K562 (cell line): ENCODE data around the gene DBH. TPM values are rescaled to one million over a fixed set of nuclear protein-coding genes. Genes with fewer than 3 reads are reported as not detected.
A peak's percentile ranks its signal among the peaks of the same experiment; 100 is the strongest.

Experiments used
- CBX3 ChIP-seq, 2 experiments: IDR thresholded peaks; 1 replicate in 1 of 2; 2 replicates in 1 of 2; pipeline ENCODE4 v1.6.1; 2012; ENCODE audit warnings: inconsistent platforms in 2 of 2, low read length in 2 of 2, borderline replicate concordance in 1 of 2, control low read depth in 1 of 2
- KLF16 ChIP-seq: IDR thresholded peaks from 2 replicates; pipeline ENCODE4 v1.6.1; 2016; ENCODE audit warnings: antibody characterized with exemption
- NCOR1 ChIP-seq: fragments of 450-650 bp; IDR thresholded peaks from 2 replicates; pipeline ENCODE4 v1.6.1; 2016; ENCODE audit warnings: mild to moderate bottlenecking, moderate library complexity
- SAP30 ChIP-seq: fragments of 200-600 bp; sonication (generic); IDR thresholded peaks from 2 replicates; pipeline ENCODE4 v1.6.1; 2012; ENCODE audit warnings: borderline replicate concordance, low read depth, mild to moderate bottlenecking, moderate library complexity, low read length, control low read depth, inconsistent platforms; ENCODE audit not compliant: insufficient read depth, poor library complexity, severe bottlenecking
- STAG1 ChIP-seq: sonication (generic); formaldehyde crosslinking; IDR thresholded peaks from 2 replicates; pipeline ENCODE4 v1.5.0; 2020; ENCODE audit warnings: missing genetic modification reagents, borderline replicate concordance
- TRIM24 ChIP-seq, 2 experiments: fragments of 450-650 bp; IDR thresholded peaks; 2 replicates each; pipeline ENCODE4 v1.6.1; 2016
- YY1 ChIP-seq, 3 experiments: IDR thresholded peaks; 2 replicates each; pipeline ENCODE4 v1.6.1; 2011; ENCODE audit warnings: low read length in 2 of 3, mild to moderate bottlenecking in 2 of 3, moderate library complexity in 2 of 3, borderline replicate concordance in 1 of 3, control low read depth in 1 of 3, low read depth in 1 of 3; ENCODE audit not compliant: insufficient read depth in 3 of 3, insufficient replicate concordance in 2 of 3, control insufficient read depth in 1 of 3, insufficient read length in 1 of 3; ENCODE audit errors: extremely low read depth in 1 of 3
- ZBTB11 ChIP-seq, 3 experiments: fragments of 200-800 bp in 1 of 3; fragments of 250-450 bp in 1 of 3; fragments of 450-650 bp in 1 of 3; sonication (Bioruptor Pico) in 1 of 3; sonication (Bioruptor generic) in 1 of 3; formaldehyde crosslinking in 1 of 3; IDR thresholded peaks; 2 replicates each; pipeline versions ENCODE4 v1.6.1 to v1.8.0; 2016 to 2022; ENCODE audit warnings: mild to moderate bottlenecking in 2 of 3, missing genetic modification characterization in 2 of 3, missing compliant biosample characterization in 1 of 3, moderate library complexity in 1 of 3
- ZBTB2 ChIP-seq: fragments of 450-650 bp; IDR thresholded peaks from 2 replicates; pipeline ENCODE4 v1.6.1; 2016; ENCODE audit warnings: antibody characterized with exemption
- ZNF12 ChIP-seq: sonication (generic); formaldehyde crosslinking; IDR thresholded peaks from 2 replicates; pipeline ENCODE4 v1.4.0; 2020; ENCODE audit warnings: mild to moderate bottlenecking, missing genetic modification reagents
- ZNF280A ChIP-seq: fragments of 450-650 bp; IDR thresholded peaks from 2 replicates; pipeline ENCODE4 v1.6.1; 2018; ENCODE audit warnings: mild to moderate bottlenecking, low read depth; ENCODE audit not compliant: partially characterized antibody
- ZNF551 ChIP-seq: fragments of 250-450 bp; sonication (Bioruptor Pico); IDR thresholded peaks from 2 replicates; pipeline ENCODE4 v1.5.0; 2021; ENCODE audit warnings: mild to moderate bottlenecking, moderate library complexity
- polyA plus RNA-seq, 8 experiments: library from polyadenylated mRNA; depleted of rRNA in 4 of 8; stranded (reverse) in 5 of 8; unstranded in 3 of 8; fragments of >200 nt; fragmentation: Nextera tagmentation in 2 of 8; fragmentation: Illumina TruSeq in 1 of 8; extraction: Ambion mirVana in 2 of 8; extraction: Trizol in 1 of 8; gene quantifications; 2 replicates each; pipeline versions ENCODE4 v1.2.1 to v1.2.3, GENCODE V29; 2011 to 2014; ENCODE audit warnings: inconsistent platforms in 1 of 8, missing spikeins in 1 of 8
- total RNA-seq, 7 experiments: library from RNA; depleted of rRNA in 6 of 7; stranded (reverse); fragments of >200 nt in 6 of 7; fragmentation: Illumina TruSeq in 2 of 7; extraction: Trizol in 2 of 7; gene quantifications; 2 replicates each; pipeline versions ENCODE4 v1.2.1 to v1.2.3, GENCODE V29; 2011 to 2021; ENCODE audit warnings: low replicate concordance in 1 of 7

The DBH gene
- total and polyA plus RNA-seq, 9 of the 15 experiments (the other 6 are each of a cell fraction or from before 2014, with no cell fraction given), result not detected

- TF ChIP-seq ZBTB11 (CRISPR knock-in tag; IDR thresholded peaks at IDR 0.05) (no peak), NCOR1 (no peak), SAP30 (no peak), ZNF280A (peak; percentile 53), KLF16 (no peak), ZBTB2 (no peak), ZNF551 (CRISPR knock-in tag) (no peak), ZNF12 (CRISPR knock-in tag) (no peak), STAG1 (CRISPR knock-in tag) (no peak), YY1 (IDR thresholded peaks at IDR 0.05; ENCODE audit: borderline replicate concordance in 1 of 3, control insufficient read depth in 1 of 3, extremely low read depth in 1 of 3, insufficient read depth in 3 of 3, insufficient read length in 1 of 3, insufficient replicate concordance in 2 of 3, low read depth in 1 of 3, low read length in 2 of 3) (no peak), CBX3 (IDR thresholded peaks at IDR 0.05; ENCODE audit: borderline replicate concordance in 1 of 2, low read length in 2 of 2) (peak; percentile 54 to 96), TRIM24 (IDR thresholded peaks at IDR 0.05) (peak in 1 of 2 experiments; percentile 72; a peak in 1 of 4 replicates)
- TF ChIP-seq, all 486 proteins: peak for 10
These were observed 38.7 kb upstream of the DBH start (continued) for GRCh38 chr9:133597316-133597957.
